Endothelial cell of umbilical vein (primary cell): ENCODE results near the gene SCN1B. TPM values are rescaled to one million over a fixed set of nuclear protein-coding genes. Genes with fewer than 3 reads are reported as not detected.

ENCODE experiments used
- BruUV-seq: library from RNA; stranded (reverse); fragments of 400-500 nt; replicated peaks from 2 replicates; lab custom pipeline; 2021; lab: Mats Ljungman, UMichigan
- CTCF ChIA-PET: fragments of 300-600, 350-600 bp; sonication (Branson Sonifier 250); formaldehyde crosslinking; loops from one replicate; lab custom pipeline; 2021; ENCODE audit warnings: antibody characterized with exemption, inconsistent platforms; lab: Charles Lee
- POLR2A ChIA-PET: fragments of 300-600, 350-600 bp; sonication (Branson Sonifier 250); formaldehyde crosslinking; loops from one replicate; lab custom pipeline; 2021; ENCODE audit warnings: antibody characterized with exemption, inconsistent platforms; lab: Charles Lee
- DNase-seq: peaks from one replicate; pipeline ENCODE4 v3.0.0-alpha.2; 2011; ENCODE audit warnings: low read depth, low spot score
- FAIRE-seq: peaks from 2 replicates; lab custom pipeline; 2011; peaks lifted over from hg19 to GRCh38; lab: Jason Lieb, UNC
- H2AFZ ChIP-seq: 2 replicates; pipeline ENCODE4 v1.6.0; 2012; ENCODE audit warnings: low read depth, low read length, control low read depth, inconsistent platforms
- H3K27ac ChIP-seq: 2 replicates; pipeline ENCODE4 v1.5.1; 2011; ENCODE audit warnings: low read depth, mild to moderate bottlenecking, control low read depth, low read length, moderate library complexity; ENCODE audit not compliant: insufficient read depth
- H3K27me3 ChIP-seq, 2 experiments: 2 replicates each; pipeline versions ENCODE4 v1.6.0 to v1.6.1; 2011; ENCODE audit warnings: low read length in 2 of 2, mixed read lengths in 1 of 2; ENCODE audit not compliant: control insufficient read depth in 2 of 2, insufficient read depth in 2 of 2
- H3K36me3 ChIP-seq, 2 experiments: 2 replicates in 1 of 2; 3 replicates in 1 of 2; pipeline ENCODE4 v1.5.1; 2011; ENCODE audit warnings: low read length in 2 of 2, mild to moderate bottlenecking in 1 of 2, moderate library complexity in 1 of 2; ENCODE audit not compliant: control insufficient read depth in 2 of 2, insufficient read depth in 2 of 2; ENCODE audit errors: extremely low read depth in 1 of 2
- H3K4me1 ChIP-seq: 3 replicates; pipeline ENCODE4 v1.5.1; 2011; ENCODE audit warnings: mild to moderate bottlenecking, low read length; ENCODE audit not compliant: control insufficient read depth, insufficient read depth; ENCODE audit errors: extremely low read depth
- H3K4me2 ChIP-seq: 2 replicates; pipeline ENCODE4 v1.6.1; 2011; ENCODE audit warnings: low read length, control low read depth, mixed read lengths; ENCODE audit not compliant: insufficient read depth
- H3K4me3 ChIP-seq, 3 experiments: fragments of 200-600 bp in 1 of 3; sonication (generic), shearing (Covaris generic) in 1 of 3; replicated peaks in 1 of 3; 2 replicates each; pipeline ENCODE4 v1.5.1; 2011 to 2016; ENCODE audit warnings: control low read depth in 3 of 3, low read length in 3 of 3, mild to moderate bottlenecking in 2 of 3, inconsistent platforms in 1 of 3, low read depth in 1 of 3, moderate library complexity in 1 of 3; ENCODE audit not compliant: insufficient read depth in 1 of 3
- H3K79me2 ChIP-seq: 2 replicates; pipeline ENCODE4 v1.6.0; 2012; ENCODE audit warnings: low read length, inconsistent platforms; ENCODE audit not compliant: control insufficient read depth, insufficient read depth
- H3K9ac ChIP-seq: replicated peaks from 2 replicates; pipeline ENCODE3; 2011; ENCODE audit warnings: low read length, control low read depth; ENCODE audit not compliant: insufficient read depth; ENCODE audit errors: extremely low read depth
- H3K9me1 ChIP-seq: replicated peaks from 3 replicates; pipeline ENCODE4 v1.6.0; 2011; ENCODE audit warnings: mild to moderate bottlenecking, low read length; ENCODE audit not compliant: control insufficient read depth, insufficient read depth; ENCODE audit errors: extremely low read depth
- H3K9me3 ChIP-seq: replicated peaks from 2 replicates; pipeline ENCODE4 v1.5.1; 2012; ENCODE audit warnings: low read length, inconsistent platforms; ENCODE audit not compliant: control insufficient read depth, insufficient read depth
- H4K20me1 ChIP-seq: replicated peaks from 2 replicates; pipeline ENCODE3; 2011; ENCODE audit warnings: mild to moderate bottlenecking, low read length; ENCODE audit not compliant: control insufficient read depth, insufficient read depth; ENCODE audit errors: extremely low read depth
- FOS ChIP-seq: IDR thresholded peaks from 2 replicates; pipeline ENCODE4 v1.6.1; 2011; ENCODE audit warnings: mild to moderate bottlenecking, low read length, moderate library complexity, borderline replicate concordance; ENCODE audit not compliant: insufficient read depth
- GATA2 ChIP-seq: IDR thresholded peaks from 2 replicates; pipeline ENCODE4 v1.7.0; 2011; ENCODE audit warnings: low read depth, mild to moderate bottlenecking, moderate library complexity, mixed read lengths, low read length; ENCODE audit not compliant: insufficient read length, insufficient read depth
- JUN ChIP-seq: IDR thresholded peaks from 2 replicates; pipeline ENCODE4 v1.6.1; 2011; ENCODE audit warnings: borderline replicate concordance, low read depth; ENCODE audit not compliant: insufficient read length, insufficient read depth
- MAX ChIP-seq: IDR thresholded peaks from 2 replicates; pipeline ENCODE4 v1.6.1; 2011; ENCODE audit not compliant: insufficient read depth, insufficient read length
- MYC ChIP-seq: IDR thresholded peaks from one replicate; pipeline ENCODE4 v1.6.1; 2011; ENCODE audit warnings: mild to moderate bottlenecking, low read depth, low read length
- POLR2A ChIP-seq: IDR thresholded peaks from 2 replicates; pipeline ENCODE4 v1.6.1; 2012; ENCODE audit warnings: low read depth, mild to moderate bottlenecking, control low read depth, low read length
- POLR2AphosphoS5 ChIP-seq: IDR thresholded peaks from 2 replicates; pipeline ENCODE4 v1.6.1; 2012; ENCODE audit warnings: low read depth, mild to moderate bottlenecking, control low read depth, low read length, moderate library complexity; ENCODE audit not compliant: insufficient read depth
- dilution Hi-C: fragments of 300-500 bp; cut with MboI; formaldehyde crosslinking; loops from one replicate; pipeline ENCODE4 v1.15.0; 2019; ENCODE audit warnings: low sequenced_read_pairs; ENCODE audit not compliant: extremely low pct_ligation_motif_present
- intact Hi-C: fragments of 100-400 bp; cut with micrococcal nuclease; formaldehyde crosslinking; loops from one replicate; pipeline ENCODE4 v1.10.0; 2022
- polyA plus RNA-seq, 4 experiments: library from polyadenylated mRNA; depleted of rRNA in 3 of 4; stranded (reverse) in 3 of 4; unstranded in 1 of 4; fragments of >200 nt; gene quantifications; 2 replicates each; pipeline versions ENCODE4 v1.2.1 to v1.2.3, GENCODE V29; 2011 to 2012; ENCODE audit warnings: missing spikeins in 1 of 4
- total RNA-seq: library from RNA; stranded (reverse); gene quantifications from 2 replicates; pipeline ENCODE4 v1.2.3, GENCODE V29; 2021
- TF ChIP-seq, protein P1 (sequence below), 2 donors: IDR thresholded peaks; 1 replicate in 1 of 2; 2 replicates in 1 of 2; pipeline ENCODE4 v1.5.1; 2011; ENCODE audit warnings: low read length in 2 of 2, mild to moderate bottlenecking in 2 of 2, moderate library complexity in 2 of 2, control low read depth in 1 of 2, inconsistent platforms in 1 of 2, low read depth in 1 of 2; ENCODE audit not compliant: insufficient read depth in 1 of 2; ENCODE audit errors: extremely low read depth in 1 of 2

Gene SCN1B
- total and polyA plus RNA-seq, 2 donors (not counting 3 experiments of a cell fraction or from before 2014, with no cell fraction given), result 11.2 to 14.2 TPM

DNA sequence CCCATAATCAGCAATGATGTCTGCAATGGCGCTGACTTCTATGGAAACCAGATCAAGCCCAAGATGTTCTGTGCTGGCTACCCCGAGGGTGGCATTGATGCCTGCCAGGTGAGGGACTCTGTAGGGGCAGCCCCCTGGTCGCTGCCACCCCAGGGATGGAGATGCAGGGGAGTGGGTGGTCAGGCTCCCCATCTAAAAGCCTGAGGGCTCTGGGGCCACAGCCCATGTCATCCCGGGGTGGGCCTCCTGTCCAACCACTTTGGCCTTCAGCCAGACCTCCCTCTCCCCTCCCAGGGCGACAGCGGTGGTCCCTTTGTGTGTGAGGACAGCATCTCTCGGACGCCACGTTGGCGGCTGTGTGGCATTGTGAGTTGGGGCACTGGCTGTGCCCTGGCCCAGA, 35.3 kb downstream of the SCN1B start:
- no peak for DNase-seq
- Histone ChIP-seq H3K4me3 (no peak overlapping the region), H3K9me3 (no peaks in the 10 kb centered on the region), H3K9ac (no peak overlapping the region), H3K9me1 (no peaks in the 10 kb centered on the region), H2AFZ (no peak overlapping the region), H3K27ac (no peak overlapping the region), H3K79me2 (no peaks in the 10 kb centered on the region), H3K4me1 (no peaks in the 10 kb centered on the region), H3K36me3 (no peaks in the 10 kb centered on the region), H3K4me2 (no peak overlapping the region), H4K20me1 (no peaks in the 10 kb centered on the region), H3K27me3 (no peaks in the 10 kb centered on the region)
- intact Hi-C loops (no loop called here), dilution Hi-C loops (no loop called here)
- TF ChIP-seq FOS (no peak), POLR2A (no peak), MYC (no peak), POLR2AphosphoS5 (no peak), JUN (no peak), GATA2 (no peak), MAX (no peak)
- TF ChIP-seq, protein P1, sequence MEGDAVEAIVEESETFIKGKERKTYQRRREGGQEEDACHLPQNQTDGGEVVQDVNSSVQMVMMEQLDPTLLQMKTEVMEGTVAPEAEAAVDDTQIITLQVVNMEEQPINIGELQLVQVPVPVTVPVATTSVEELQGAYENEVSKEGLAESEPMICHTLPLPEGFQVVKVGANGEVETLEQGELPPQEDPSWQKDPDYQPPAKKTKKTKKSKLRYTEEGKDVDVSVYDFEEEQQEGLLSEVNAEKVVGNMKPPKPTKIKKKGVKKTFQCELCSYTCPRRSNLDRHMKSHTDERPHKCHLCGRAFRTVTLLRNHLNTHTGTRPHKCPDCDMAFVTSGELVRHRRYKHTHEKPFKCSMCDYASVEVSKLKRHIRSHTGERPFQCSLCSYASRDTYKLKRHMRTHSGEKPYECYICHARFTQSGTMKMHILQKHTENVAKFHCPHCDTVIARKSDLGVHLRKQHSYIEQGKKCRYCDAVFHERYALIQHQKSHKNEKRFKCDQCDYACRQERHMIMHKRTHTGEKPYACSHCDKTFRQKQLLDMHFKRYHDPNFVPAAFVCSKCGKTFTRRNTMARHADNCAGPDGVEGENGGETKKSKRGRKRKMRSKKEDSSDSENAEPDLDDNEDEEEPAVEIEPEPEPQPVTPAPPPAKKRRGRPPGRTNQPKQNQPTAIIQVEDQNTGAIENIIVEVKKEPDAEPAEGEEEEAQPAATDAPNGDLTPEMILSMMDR (IDR thresholded peaks at IDR 0.05; ENCODE audit: extremely low read depth in 1 of 2, insufficient read depth in 1 of 2, low read depth in 1 of 2, low read length in 2 of 2), result no peak
- ChIA-PET POLR2A (no interaction called here), CTCF (interaction anchor here (2.3 to 2.7 kb wide), 3 partner anchors 22 to 75 kb away, joined by 13 to 25 read pairs (median 23); no protein-coding TSS in a partner anchor)
- no peak for FAIRE-seq
- no TSS peak for BruUV-seq
